ENCODE results near the gene MAST3. TPM values are rescaled to one million over a fixed set of nuclear protein-coding genes. Genes with fewer than 3 reads are reported as not detected.

MAST3 gene
- 16.6 TPM for total RNA-seq (ENCODE audit: unreplicated experiment)
- long read RNA-seq, partial matches to known transcripts = 0 of 1 reads
- long read RNA-seq, other reads (novel, unspliced or antisense) = 1 of 1 reads

GRCh38 chr19:18097217-18097992 is at the start of gene MAST3:
MAST3 (plus strand) TSS chr19:18097778; CDS start chr19:18097793, 15 bp downstream.
- no peak within 1 kb of the TSS for H3K27ac Mint-ChIP-seq (ENCODE audit: unreplicated experiment)
- peaks cover 2% of the 10 kb centered on the region for H3K4me1 Mint-ChIP-seq (ENCODE audit: low read depth, unreplicated experiment)
- H3K4me3 Mint-ChIP-seq (ENCODE audit: unreplicated experiment) = peak within 1 kb of the TSS; percentile 70
- H3K9me3 Mint-ChIP-seq (ENCODE audit: unreplicated experiment) = peaks cover 4% of the 10 kb centered on the region
- no peak for TF ChIP-seq CTCF (IDR thresholded peaks at IDR 0.05; ENCODE audit: partially characterized antibody, unreplicated experiment)
- no peaks in the 10 kb centered on the region for H3K36me3 Mint-ChIP-seq (ENCODE audit: unreplicated experiment)
- peak; percentile 89 for DNase-seq
- peaks cover 4% of the 10 kb centered on the region for H3K27me3 Mint-ChIP-seq (ENCODE audit: unreplicated experiment)

- Mint-ChIP-seq H3K27ac (ENCODE audit: unreplicated experiment) (no peak overlapping the region), H3K4me3 (ENCODE audit: unreplicated experiment) (no peak overlapping the region), H3K36me3 (ENCODE audit: unreplicated experiment) (no peaks in the 10 kb centered on the region), H3K9me3 (ENCODE audit: unreplicated experiment) (no peaks in the 10 kb centered on the region), H3K4me1 (ENCODE audit: low read depth, unreplicated experiment) (no peaks in the 10 kb centered on the region), H3K27me3 (ENCODE audit: unreplicated experiment) (peaks cover 3% of the 10 kb centered on the region)
- DNase-seq = no peak
- no peak for TF ChIP-seq CTCF (IDR thresholded peaks at IDR 0.05; ENCODE audit: partially characterized antibody, unreplicated experiment)
These were observed 48.2 kb upstream of the MAST3 start for GRCh38 chr19:18049385-18049784.

- no peak for TF ChIP-seq CTCF (IDR thresholded peaks at IDR 0.05; ENCODE audit: partially characterized antibody, unreplicated experiment)
- Mint-ChIP-seq H3K9me3 (ENCODE audit: unreplicated experiment) (no peaks in the 10 kb centered on the region), H3K4me1 (ENCODE audit: low read depth, unreplicated experiment) (no peaks in the 10 kb centered on the region), H3K4me3 (ENCODE audit: unreplicated experiment) (no peak overlapping the region), H3K36me3 (ENCODE audit: unreplicated experiment) (no peaks in the 10 kb centered on the region), H3K27me3 (ENCODE audit: unreplicated experiment) (peaks cover 3% of the 10 kb centered on the region), H3K27ac (ENCODE audit: unreplicated experiment) (no peak overlapping the region)
- no peak for DNase-seq
These were observed 45.7 kb upstream of the MAST3 start for GRCh38 chr19:18051887-18052286.

GRCh38 chr19:18053576-18054219 is 43.9 kb upstream of the MAST3 start:
- no peak overlapping the region for H3K4me3 Mint-ChIP-seq (ENCODE audit: unreplicated experiment)
- no peaks in the 10 kb centered on the region for H3K9me3 Mint-ChIP-seq (ENCODE audit: unreplicated experiment)
- H3K4me1 Mint-ChIP-seq (ENCODE audit: low read depth, unreplicated experiment) = no peaks in the 10 kb centered on the region
- no peak overlapping the region for H3K27ac Mint-ChIP-seq (ENCODE audit: unreplicated experiment)
- H3K36me3 Mint-ChIP-seq (ENCODE audit: unreplicated experiment) = no peaks in the 10 kb centered on the region
- no peak for TF ChIP-seq CTCF (IDR thresholded peaks at IDR 0.05; ENCODE audit: partially characterized antibody, unreplicated experiment)
- no peak for DNase-seq
- H3K27me3 Mint-ChIP-seq (ENCODE audit: unreplicated experiment) = peaks cover 3% of the 10 kb centered on the region

GRCh38 chr19:18055967-18056366 is 41.6 kb upstream of the MAST3 start:
- no peak for DNase-seq
- peaks cover 2% of the 10 kb centered on the region for H3K27me3 Mint-ChIP-seq (ENCODE audit: unreplicated experiment)
- H3K27ac Mint-ChIP-seq (ENCODE audit: unreplicated experiment) = no peak overlapping the region
- H3K36me3 Mint-ChIP-seq (ENCODE audit: unreplicated experiment) = no peaks in the 10 kb centered on the region
- H3K9me3 Mint-ChIP-seq (ENCODE audit: unreplicated experiment) = peaks cover 1% of the 10 kb centered on the region
- TF ChIP-seq CTCF (IDR thresholded peaks at IDR 0.05; ENCODE audit: partially characterized antibody, unreplicated experiment) = no peak
- H3K4me3 Mint-ChIP-seq (ENCODE audit: unreplicated experiment) = peak overlapping the region; percentile 46
- H3K4me1 Mint-ChIP-seq (ENCODE audit: low read depth, unreplicated experiment) = no peaks in the 10 kb centered on the region

Data from glutamatergic neuron (in vitro differentiated cells).